ENCODE results near the gene PLCL2.

Gene PLCL2

GRCh38 chr3:16896094-16896627 is 11.4 kb downstream of the PLCL2 start:
- no peak for DNase-seq

GRCh38 chr3:16896820-16897219 is 12.1 kb downstream of the PLCL2 start:
- DNase-seq: no peak

DNA sequence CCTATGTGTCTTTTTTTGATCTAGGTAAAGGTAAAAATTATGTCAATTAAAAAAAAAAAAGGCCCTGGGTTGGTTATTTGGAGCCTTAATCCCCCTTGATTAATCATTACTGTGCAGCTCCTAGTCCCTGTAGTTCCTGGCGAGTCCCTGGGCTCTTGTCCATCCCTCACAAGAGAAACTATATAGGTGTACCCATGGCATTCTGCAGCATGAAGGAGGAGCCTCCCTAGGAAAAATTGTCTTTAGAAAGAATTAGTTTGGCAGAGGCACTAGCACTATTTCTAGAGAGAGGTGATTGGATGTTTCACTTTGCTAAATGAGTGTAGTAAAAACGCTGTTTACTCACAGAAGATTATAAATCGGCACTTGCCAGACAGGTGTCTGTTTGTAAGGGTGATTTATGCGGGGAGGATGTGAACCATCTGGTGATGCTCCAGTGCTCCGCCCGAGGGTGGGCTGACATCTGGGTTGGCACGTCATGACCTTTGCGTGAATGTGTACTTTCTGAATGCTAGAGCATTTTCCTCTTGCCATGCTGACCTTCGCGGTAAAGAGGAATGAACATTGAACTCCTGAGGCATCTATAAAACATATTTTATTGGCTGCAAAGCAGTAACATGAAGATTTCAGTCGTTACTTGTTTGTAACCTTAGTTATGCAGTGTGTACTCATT is 12.6 kb downstream of the PLCL2 start:
- DNase-seq: no peak

DNA sequence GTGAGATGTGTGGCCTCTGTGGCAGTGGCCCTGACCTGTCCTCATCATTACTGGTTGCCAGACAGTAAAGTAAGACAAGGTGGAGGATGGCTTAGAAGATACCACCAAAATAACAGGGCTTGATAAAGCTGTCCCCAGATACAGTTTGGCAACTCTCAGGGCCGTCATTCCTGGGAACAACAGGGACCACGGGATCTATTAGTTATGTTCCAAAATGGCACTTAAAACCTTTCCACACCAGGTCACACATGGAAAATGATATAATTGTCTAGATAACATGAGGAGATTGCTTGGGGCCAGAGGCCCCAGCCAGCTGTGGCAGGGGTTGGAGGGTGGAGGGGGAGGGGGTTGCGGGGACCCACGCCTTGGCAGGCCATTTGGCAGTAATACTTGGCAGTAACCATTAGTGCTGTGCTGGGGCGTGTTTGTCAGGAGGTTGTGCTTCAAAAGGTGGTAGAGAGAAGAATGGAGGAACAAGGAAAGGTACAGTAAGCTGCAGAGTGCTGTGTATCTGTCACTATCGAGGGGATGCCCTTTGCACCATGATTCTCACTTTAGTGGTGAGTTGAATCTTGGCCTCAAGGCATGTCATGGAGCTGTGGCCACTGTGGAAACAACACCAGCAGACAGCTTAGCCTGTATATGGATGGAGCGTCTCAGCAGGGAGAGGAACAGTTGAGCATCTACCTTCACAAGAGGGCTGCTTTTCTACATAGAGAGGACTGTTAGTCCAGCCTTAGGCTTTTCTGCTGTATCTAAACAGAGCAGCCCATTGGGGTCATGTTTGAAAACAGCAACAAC is 14.0 kb downstream of the PLCL2 start:
- no peak for DNase-seq

GRCh38 chr3:16899919-16900318 is 15.2 kb downstream of the PLCL2 start:
- DNase-seq: no peak

- DNase-seq: no peak
Measured at GRCh38 chr3:16900779-16901440, 16.2 kb downstream of the PLCL2 start.

DNA sequence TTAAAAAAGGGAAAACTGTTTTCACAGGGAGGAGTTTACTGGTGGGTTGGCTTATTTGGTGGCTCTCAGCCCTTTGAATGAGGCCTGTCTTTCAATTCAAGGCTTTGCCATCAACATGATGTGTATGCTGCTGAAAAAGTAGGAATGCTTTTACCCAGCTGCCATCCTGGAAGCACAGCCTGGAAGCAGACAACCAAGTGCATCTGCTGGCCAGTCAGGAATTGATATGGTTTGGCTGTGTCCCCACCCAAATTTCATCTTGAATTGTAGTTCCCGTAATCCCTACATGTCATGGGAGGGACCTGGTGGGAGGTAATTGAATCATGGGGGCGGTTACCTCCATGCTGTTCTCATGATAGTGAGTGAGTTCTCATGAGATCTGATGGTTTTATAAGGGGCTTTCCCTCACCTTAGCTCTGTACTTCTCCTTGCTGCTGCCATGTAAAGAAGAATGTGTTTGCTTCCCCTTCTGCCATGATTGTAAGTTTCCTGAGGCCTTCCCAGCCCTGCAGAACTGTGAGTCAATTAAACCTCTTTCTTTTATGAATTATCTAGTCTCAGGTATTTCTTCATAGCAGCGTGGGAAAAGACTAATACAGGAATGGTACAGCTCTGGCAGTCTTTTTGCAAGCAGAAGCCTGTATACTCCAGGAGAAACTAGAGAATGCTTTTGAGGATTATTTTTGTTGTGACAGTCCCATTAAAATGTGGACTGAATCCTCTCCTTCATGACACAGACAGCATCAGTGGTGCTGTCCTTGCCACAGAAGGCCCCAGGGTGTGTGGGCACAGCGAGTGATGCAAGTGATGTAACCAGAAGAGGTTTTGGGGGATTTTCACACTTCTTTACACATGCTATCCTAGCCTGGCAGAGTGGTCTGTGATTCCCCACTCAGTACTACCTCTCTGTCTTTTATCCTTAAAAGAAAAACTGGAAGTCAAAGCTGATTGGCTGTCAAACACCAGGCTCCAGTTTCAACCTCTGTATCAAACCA is 20.0 kb downstream of the PLCL2 start:
- DNase-seq: no peak

- DNase-seq: no peak
Measured at GRCh38 chr3:16905704-16906103, 20.9 kb downstream of the PLCL2 start.

- DNase-seq: no peak
Measured at GRCh38 chr3:16906682-16907081, 21.9 kb downstream of the PLCL2 start.

GRCh38 chr3:16907243-16907642 is 22.5 kb downstream of the PLCL2 start:
- DNase-seq: peak; percentile 31

DNA sequence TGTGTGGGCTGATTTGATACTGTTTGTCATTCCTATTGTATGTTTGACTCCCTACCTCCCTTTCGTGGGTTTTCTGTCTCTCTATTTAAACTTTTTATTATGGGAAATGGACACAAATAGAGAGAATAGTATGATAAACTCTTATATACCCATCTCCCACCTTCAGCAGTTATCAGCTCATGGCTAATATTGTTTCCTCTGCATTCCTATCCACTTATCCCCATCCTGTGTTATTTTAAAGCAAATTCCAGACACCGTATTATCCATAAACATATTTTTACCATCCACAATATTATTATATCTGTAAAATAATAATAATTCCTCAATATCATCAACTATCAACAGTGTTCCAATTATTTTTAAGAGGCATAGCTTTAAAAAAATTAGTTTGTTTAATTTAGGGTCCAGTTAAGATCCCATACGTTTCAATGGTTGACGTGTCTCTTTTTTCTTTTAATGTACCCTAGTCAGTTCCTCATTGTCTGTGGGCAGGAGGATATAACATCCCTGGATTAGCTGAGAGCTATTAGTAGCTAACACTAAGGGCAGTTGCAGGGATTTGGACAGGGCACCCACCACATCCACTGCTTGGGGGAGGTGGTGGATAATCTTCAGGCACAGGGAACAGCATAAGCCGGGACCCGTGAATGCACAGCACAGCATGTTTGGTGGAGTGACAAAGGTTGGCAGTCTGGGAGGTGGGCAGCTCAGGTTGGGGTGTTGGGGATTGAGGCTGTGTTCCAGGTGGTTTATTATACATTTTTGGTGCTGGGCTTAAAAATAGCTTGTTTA is 23.5 kb downstream of the PLCL2 start:
- DNase-seq: no peak

GRCh38 chr3:16908896-16909295 is 24.1 kb downstream of the PLCL2 start:
- no peak for DNase-seq

DNA sequence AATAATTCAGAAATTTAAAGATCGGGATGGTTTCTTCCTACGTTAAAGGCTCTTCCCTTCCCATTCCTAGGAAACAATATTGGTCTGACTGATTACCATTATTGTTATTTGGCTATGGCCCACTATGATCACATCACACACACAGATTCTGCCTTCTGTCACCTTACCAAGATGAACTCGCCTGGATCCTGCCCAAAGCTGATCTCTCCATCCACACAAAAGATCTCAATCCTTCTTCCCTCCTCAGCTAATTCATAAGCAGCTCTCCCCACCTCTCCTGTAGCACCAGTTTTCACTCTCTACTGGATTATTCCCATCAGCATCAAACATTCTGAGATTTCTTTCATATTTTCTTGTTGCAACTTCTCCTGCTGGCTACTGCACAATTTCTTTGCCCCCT is 25.0 kb downstream of the PLCL2 start:
- no peak for DNase-seq

DNA sequence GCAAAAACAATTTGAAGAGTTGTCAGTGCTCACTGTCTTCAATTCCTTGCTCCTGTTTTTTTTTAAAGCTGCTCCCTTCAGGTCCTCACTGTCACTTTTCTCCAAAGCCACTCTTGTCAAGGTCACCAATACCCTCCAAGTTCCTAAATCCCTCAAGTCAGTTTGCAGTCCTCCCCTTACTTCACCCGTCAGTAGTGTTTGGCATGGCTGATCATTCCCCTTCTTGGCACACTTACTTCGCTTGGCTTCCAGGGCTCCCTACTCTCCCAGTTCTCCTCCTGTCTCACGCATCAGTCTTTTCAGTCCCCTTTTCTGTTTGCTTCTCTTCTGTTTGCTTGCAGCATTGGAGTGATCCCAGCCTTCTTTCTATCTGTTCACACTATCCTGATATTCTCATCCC is 25.5 kb downstream of the PLCL2 start:
- no peak for DNase-seq

DNA sequence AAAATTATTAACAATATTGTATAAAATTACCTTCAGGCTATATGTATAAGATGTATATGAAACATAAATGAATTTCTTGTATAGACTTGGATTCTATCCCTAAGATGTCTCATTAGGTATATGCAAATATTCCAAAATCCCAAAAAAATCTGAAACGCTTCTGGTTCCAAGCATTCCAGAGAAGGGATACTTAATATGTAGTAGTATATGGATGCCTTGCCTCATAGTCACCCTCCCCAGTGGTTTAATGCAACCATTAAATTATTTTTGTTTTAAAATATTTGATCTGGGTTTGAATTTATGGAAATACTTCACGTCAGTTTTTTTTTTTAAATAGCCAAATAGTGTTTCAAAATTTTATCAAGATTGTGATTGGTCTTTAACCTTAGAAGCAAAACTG is 27.2 kb downstream of the PLCL2 start:
- no peak for DNase-seq

- no peak for DNase-seq
Measured at GRCh38 chr3:16912400-16913263, 27.9 kb downstream of the PLCL2 start.

GRCh38 chr3:16913264-16913580 is 28.5 kb downstream of the PLCL2 start:
- DNase-seq: no peak

- DNase-seq: no peak
Measured at GRCh38 chr3:16916840-16917239, 32.1 kb downstream of the PLCL2 start.

DNA sequence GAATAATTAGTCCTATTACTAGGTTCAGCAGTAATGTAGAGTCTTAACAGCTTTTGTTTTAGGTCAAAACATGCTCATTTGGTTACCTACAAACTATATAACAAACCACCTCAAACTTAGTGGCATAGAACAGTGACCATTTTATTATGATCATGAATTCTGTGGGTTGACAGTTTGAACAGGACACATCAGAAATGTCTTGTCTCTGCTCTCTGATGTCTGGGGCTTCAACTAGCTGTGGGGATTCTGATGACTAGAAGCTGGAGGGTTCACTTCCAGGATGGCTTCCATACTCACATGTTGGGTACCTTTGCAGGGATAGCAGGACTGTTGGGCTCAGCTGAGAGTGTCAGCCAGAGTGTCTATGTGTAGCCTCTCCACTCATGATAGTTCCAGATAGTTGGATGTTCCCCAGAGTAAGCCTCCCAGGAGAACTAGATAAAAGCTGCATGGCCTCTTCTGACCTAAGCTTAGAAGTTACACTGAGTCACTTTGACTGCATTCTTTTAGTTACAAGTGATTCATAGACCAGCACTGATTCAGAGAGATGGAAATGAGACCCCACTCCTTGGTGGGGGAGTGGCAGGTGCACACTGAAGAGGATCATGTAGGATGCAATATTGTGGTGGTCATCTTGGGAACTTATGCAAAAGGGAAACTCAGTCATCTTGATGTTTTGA is 32.6 kb downstream of the PLCL2 start:
- DNase-seq: no peak

Data from activated CD4-positive, alpha-beta T cell treated with anti-CD3 and anti-CD28 coated beads, Interleukin-2, amount 50 U/mL, for 16 hours (primary cell).